Measurements from ENCODE around the gene C17orf75.

GRCh38 chr17:32315171-32315570 is 26.8 kb downstream of the C17orf75 start:
- TF ChIP-seq POLR2A (IDR thresholded peaks at IDR 0.05; ENCODE audit: low read depth, low read length) (no peak), POLR2AphosphoS5 (IDR thresholded peaks at IDR 0.05; ENCODE audit: low read depth, low read length) (no peak), PAX5 (IDR thresholded peaks at IDR 0.05; ENCODE audit: insufficient read depth, low read length, severe bottlenecking) (no peak)

Data from GM12891 (cell line).